ENCODE results near the gene TMEM130.

DNA sequence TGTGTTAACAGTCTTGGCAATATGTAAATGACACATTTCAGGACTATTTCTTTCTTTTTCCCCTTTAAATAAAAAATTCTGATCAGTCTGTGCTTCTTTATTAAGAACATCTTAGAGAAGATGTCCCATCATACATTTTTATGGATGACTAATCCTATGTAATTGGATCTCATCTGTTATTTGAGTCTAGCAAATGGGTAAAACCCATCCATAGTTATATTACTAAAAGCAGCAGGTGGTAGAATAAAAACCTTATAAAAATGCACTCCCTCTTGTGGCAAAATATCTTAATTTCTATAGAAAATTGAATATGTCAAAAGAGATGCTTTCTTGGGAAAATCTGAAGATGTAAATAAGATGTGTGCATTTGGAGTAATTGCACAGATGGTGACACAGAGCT lies 43.8 kb upstream of the TMEM130 start:
- no peak for TF ChIP-seq EZH2phosphoT487 (IDR thresholded peaks at IDR 0.05; ENCODE audit: unreplicated experiment)
- TF ChIP-seq, protein P1, sequence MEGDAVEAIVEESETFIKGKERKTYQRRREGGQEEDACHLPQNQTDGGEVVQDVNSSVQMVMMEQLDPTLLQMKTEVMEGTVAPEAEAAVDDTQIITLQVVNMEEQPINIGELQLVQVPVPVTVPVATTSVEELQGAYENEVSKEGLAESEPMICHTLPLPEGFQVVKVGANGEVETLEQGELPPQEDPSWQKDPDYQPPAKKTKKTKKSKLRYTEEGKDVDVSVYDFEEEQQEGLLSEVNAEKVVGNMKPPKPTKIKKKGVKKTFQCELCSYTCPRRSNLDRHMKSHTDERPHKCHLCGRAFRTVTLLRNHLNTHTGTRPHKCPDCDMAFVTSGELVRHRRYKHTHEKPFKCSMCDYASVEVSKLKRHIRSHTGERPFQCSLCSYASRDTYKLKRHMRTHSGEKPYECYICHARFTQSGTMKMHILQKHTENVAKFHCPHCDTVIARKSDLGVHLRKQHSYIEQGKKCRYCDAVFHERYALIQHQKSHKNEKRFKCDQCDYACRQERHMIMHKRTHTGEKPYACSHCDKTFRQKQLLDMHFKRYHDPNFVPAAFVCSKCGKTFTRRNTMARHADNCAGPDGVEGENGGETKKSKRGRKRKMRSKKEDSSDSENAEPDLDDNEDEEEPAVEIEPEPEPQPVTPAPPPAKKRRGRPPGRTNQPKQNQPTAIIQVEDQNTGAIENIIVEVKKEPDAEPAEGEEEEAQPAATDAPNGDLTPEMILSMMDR (conservative IDR thresholded peaks at IDR 0.05; ENCODE audit: low read depth in 2 of 2): no peak
- TF ChIP-seq, protein P2, sequence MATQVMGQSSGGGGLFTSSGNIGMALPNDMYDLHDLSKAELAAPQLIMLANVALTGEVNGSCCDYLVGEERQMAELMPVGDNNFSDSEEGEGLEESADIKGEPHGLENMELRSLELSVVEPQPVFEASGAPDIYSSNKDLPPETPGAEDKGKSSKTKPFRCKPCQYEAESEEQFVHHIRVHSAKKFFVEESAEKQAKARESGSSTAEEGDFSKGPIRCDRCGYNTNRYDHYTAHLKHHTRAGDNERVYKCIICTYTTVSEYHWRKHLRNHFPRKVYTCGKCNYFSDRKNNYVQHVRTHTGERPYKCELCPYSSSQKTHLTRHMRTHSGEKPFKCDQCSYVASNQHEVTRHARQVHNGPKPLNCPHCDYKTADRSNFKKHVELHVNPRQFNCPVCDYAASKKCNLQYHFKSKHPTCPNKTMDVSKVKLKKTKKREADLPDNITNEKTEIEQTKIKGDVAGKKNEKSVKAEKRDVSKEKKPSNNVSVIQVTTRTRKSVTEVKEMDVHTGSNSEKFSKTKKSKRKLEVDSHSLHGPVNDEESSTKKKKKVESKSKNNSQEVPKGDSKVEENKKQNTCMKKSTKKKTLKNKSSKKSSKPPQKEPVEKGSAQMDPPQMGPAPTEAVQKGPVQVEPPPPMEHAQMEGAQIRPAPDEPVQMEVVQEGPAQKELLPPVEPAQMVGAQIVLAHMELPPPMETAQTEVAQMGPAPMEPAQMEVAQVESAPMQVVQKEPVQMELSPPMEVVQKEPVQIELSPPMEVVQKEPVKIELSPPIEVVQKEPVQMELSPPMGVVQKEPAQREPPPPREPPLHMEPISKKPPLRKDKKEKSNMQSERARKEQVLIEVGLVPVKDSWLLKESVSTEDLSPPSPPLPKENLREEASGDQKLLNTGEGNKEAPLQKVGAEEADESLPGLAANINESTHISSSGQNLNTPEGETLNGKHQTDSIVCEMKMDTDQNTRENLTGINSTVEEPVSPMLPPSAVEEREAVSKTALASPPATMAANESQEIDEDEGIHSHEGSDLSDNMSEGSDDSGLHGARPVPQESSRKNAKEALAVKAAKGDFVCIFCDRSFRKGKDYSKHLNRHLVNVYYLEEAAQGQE (IDR thresholded peaks at IDR 0.05; ENCODE audit: unreplicated experiment): no peak
- TF ChIP-seq EZH2 (IDR thresholded peaks at IDR 0.05; ENCODE audit: low read depth, unreplicated experiment): no peak
- TF ChIP-seq ZNF114 (CRISPR knock-in tag; IDR thresholded peaks at IDR 0.05): no peak
- no peak for TF ChIP-seq POLR2AphosphoS5 (IDR thresholded peaks at IDR 0.05; ENCODE audit: low read depth)
- no peak for TF ChIP-seq CREB1 (CRISPR knock-in tag; IDR thresholded peaks at IDR 0.05; ENCODE audit: low read depth)
